DMS53 treated with DMSO at 0.1 percent for 48 hours (cell line): ENCODE data around the gene TSTD2.

Experiments used
- DNase-seq: peaks from one replicate; lab custom pipeline; 2025; ENCODE audit not compliant: unreplicated experiment; lab: John Stamatoyannopoulos, UW

Gene TSTD2

DNA sequence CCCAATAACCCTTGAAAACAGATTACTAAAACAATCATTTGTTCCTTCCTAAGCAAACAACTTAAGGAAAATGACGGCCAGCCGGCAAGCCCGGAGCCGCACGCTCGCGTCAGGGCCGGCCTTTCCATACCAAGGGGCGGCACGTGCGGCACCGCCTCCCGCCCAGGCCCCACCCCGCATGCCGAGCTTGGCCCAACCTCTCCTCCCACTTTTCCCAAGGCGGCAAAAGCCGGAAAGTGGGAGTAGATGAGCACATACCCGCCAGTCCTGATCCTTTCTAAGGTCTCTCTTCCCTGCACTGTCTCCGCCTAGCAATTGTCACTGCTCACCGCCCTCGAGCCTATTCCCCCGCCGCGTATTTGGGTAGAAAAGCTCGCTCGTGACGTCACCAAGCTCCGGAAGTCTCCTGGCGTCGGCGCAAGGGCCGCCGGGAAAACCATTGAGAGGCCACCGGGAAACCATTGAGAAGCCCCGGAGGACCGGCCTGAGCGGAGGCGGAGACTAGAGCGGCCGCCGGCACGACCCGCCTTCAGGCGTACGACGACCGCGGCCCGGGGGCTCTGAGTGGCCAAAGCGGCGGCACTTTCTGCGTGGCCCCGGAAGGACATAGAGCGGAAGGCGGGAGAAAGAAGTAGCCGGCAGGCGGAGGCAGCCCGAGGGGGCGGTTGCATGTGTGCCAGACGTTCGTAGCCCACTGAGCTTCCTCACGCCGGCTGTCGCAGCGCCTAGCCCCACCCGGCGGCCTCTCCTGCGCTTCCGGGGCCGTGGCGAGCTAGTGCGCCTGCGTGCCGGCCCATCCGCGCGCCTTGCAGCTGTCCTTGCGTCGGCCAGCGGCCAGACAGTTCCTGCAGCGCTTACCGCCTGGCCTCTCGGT is at the start of gene TSTD2, which contains the start of gene NCBP1:
Gene TSTD2, minus strand, starts transcription at position 384 of the 874 bp plus-strand sequence. CDS start 5,806 bp downstream, outside the sequence.
Gene NCBP1, plus strand, starts transcription at position 837 of the 874 bp plus-strand sequence. CDS start 61 bp downstream, outside the sequence.
- DNase-seq: peak; percentile 92

DNA sequence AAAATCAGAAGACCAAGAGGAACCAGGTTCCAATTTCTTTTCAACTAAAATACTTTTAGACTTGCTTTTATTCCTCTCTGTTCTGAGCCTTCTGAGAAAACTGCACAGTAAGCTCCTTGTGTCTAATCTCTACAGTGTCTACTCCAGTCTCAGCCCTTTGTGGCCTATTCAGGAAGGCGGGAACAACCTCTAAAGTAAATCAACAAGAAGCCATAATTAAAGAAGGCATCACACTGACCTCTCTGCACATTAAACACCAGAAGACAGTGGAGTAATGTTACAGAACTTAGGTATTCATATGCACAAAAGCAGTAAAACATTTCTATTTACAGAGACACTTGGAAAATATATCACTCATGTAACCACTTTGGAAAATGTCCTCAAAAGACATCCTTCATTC is 49.1 kb upstream of the TSTD2 start:
- DNase-seq: no peak

DNA sequence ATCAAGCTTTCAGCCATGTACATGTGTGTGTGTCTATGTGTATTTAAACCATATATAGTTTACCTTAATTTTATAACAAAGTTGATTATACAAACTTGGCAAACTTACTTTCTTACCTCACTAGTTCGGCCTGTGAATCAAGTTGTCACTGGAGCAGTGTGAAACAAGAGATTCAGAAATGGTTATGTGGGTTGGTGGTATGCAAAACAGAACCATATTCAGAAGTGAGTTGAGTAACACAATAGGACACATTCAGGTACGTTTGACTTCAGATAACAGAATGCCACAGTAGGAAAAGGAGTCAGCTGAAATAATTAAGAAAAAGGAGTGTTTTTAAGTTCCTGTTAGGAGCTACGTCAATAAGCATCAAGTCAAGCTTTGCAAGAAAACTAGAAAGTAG is 42.5 kb upstream of the TSTD2 start:
- DNase-seq: no peak

DNA sequence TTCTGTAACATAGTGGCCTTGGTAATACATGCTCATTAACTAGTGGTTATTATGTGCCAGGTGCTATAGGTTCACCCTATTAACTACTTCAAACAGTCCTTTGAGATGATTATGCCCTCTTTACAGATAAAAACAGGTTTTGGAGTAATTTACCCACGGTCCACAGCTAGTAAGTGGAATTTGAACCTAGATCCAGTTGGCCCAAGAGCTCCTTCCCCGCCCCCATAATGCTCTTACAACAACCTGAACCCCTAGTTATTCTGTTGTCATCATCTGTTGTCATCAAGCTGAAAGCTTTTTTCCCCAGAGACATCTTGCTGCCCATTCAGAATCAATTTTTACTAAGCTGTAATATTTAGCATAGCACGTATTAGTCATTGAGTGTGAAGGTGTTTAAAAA is 40.8 kb upstream of the TSTD2 start:
- no peak for DNase-seq

DNA sequence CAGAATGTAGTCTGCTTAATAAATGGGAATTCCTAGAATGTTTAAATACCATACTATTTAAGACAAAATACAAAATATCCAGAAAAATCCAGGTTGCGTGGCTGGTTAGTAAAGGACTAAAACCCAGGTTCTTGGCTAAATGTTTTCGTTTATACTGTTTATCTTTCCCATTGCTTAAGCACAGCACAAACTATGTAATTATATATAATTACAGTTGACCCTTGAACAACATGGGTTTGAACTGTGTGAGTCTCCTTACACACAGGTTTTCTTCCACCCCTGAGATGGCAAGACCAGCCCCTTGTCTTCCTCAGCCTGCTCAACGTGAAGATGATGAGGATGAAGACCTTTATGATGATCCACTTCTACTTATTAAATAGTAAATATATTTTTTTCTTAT is 39.2 kb upstream of the TSTD2 start:
- DNase-seq: no peak

DNA sequence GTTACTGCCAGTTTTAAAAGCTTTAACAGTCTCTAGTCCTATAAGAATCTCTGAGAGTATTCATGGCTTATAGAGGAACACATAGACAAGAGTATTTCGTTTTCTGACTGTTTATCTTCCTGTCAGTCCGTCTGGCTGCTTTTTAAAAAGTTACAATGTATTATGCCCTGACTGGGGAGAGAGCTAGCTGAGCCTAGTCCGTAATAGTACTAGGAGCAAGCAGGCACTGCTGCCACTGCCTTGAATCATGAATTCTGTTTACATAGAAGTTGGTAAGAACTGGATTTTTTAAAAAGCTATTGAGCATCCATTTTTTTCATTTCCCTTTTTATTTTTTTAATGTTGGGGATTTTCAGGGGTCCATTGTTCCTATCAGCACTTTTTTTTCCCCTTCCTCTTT is 37.4 kb upstream of the TSTD2 start:
- DNase-seq: no peak

DNA sequence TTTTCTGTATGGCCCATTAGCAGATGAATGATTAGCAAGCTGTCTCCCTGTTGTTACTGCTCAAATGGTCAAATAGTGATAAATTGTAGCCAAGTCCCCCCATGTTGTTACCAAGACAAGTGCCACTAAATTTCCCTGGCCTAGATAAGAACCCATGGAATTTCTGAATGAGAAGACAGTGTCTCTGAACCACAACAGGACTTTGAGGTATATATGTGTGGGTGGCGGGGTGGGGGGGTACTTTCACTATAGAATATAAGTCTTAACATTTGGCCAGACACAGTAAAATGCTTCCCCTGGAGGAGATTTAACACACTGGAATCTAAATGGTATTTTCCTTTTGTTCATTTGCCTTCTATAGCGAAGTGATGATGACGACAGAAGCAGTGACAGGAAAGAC is 35.3 kb upstream of the TSTD2 start:
- DNase-seq: no peak

DNA sequence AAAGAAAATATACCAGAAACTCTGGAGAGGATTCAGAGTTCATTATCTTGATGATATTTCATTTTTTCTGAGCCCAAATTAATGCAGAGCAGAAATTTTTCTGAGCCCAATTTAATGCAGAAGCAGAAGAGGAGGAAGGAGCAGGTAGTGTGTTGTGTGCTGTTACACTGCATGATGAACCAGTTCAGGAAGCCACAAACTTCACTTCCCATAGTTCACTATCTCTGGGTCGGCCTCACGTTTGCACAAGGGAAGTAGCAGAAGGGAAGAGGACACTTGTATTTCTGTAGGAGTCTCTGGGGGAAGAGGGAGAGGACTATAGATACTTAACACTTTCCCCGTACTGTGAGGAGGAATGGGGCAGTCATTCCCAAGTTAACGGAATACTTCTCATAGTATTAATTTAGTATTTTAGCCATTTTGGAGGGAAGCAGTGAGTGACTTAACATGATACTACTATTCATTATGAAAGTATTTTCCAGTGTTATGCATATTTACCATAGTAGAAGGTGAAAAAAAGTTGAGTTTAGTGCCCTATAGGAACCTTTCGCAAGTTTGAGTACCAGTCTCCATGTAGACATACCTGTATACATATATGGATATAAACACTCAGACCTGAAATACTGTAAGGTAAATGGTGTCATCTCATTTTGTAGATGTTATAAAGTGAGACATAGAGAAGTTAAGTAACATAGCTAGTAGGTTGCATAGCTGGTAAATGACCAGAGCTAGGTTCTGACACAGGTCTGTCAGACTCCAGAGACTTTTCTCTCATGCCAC is 33.9 kb upstream of the TSTD2 start:
- no peak for DNase-seq

DNA sequence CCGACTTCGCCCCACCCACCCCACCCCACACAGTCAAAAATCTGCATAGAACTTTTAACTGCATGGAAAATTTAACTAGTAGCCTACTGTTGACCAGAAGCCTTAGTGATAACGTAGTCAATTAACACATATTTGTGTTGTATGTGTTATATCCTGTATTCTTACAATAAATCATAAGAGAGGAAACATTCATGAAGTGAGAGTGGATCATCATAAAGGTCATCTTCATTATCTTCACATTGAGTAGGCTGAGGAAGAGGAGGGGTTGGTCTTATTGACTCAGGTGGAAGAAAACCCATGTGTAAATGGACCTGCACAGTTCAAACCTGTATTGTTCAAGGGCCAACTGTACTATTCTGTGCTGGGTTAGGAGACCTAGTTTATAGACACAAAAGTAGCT is 32.6 kb upstream of the TSTD2 start:
- DNase-seq: no peak

DNA sequence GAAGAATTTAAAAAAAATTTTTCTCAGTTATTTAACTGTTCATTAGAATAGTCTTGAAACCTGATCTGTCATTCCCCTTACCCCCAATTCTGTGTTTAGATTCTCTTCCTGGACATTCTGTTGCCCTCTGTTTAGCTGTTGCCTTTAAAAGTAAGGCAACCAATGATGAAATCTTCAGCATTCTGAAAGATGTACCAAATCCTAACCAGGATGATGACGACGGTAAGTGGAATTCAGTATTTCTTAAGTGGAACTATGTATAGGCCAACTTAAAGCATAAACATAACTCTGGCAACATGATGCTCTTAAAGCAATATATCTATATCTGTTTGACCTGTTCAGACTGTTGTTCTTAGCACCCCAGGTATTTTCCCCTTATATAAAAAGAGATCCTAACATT is 27.7 kb upstream of the TSTD2 start:
- DNase-seq: no peak

DNA sequence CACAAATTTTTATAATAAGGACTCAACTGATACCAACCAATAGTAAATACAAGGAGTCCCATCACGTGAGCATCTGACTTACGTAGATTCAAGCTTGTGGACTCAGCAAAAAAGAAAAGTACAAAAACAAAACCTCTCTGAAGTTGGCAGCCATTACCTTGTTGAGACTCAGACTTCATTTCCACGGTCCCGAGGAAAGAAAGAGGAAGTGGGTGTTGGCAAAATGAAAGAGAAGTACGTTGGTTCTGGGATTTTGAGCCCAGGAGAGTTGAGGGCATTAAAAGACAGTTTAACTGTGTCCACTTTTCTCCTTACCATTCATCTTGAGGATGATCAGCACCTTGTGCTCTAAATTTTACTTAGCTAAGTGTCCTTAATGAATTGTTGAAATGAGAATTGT is 27.2 kb upstream of the TSTD2 start:
- DNase-seq: no peak

DNA sequence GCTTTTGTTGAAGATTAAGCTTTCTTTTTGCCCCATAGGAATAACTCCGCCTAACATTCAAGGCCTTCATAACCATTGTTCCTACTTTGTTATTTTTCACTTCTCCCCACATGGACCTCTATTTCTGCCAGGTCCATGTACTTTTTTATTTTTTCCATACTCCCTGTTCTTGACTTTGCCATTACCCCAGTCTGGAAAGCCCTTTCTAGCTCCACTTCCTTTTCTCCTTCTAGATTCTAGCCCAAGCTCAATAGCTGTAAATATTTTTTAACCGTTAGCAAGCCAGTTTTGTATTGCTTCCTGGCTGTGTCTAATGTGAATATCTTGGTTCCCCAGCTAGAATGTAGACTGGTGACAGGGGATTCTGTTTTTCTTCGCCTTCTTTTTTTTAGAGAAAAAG is 26.6 kb upstream of the TSTD2 start:
- no peak for DNase-seq

DNA sequence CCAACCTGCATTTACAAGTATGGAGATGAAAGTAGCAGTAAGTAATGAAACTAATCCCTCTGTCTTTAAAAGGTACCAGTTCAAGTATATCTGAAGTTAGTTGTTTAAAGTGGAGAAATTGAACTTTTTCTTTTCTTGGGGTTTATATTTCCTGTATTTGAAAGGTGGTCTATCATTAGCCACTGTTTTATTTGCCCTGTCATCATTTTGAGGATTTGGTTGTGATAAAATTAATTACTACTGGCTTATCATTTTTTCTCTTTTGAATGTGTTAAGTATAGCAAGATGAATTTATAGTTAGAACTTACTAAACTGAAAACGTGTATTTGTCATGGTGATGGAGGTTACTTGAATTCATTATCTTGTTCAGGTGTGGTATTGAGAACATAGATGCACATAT is 25.5 kb upstream of the TSTD2 start:
- DNase-seq: no peak

DNA sequence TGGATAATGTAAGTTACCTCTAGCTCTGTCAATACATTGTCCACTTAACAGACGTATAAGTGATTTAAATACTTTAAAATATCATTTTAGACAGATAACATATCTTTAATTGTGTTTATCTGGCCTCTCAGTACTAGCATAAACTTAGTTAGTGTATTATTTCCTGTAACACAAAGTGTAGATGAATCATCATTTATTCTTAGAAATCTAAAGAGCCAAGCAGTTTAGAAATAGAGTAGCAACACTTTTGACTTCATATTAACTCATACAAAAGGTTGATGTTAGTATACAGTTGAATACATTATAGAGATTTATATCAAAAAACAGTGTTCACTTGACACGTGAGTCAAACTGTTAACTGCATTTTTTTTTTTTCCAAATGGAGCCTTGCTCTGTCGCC is 18.5 kb upstream of the TSTD2 start:
- no peak for DNase-seq

DNA sequence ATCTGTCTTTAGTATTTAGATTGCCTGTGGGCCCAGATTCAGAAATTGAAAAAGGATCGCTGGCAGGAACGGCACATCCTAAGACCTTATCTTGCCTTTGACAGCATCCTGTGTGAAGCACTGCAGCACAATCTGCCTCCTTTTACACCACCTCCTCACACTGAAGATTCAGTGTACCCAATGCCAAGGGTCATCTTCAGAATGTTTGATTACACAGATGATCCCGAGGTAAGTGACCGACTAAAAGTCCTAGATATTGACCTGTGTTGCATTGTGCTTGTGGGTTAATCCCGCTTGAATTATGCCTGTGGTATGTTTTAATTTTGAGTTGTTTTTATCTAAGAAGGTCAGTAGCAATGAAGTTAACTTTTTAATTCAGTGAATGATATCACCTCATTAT is 14.8 kb upstream of the TSTD2 start:
- no peak for DNase-seq

DNA sequence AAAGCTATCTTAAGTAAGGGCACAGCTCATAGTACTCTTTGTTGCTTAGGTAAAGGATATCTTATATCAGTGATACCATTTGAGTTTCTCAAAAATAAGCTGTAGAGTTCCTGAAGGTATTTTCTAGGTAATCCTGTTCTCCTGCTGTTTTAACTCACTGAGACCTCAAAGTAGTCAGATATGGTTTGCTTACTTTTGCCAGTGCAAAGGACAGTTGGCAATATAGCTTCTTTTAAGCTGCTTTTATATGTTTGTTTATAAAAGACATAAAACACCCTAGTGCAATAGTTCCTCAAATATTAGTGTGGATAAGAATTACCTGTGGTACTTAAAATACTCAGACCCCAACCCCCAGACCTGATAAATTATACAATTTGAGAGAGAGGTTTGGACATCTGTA is 12.6 kb upstream of the TSTD2 start:
- DNase-seq: no peak

DNA sequence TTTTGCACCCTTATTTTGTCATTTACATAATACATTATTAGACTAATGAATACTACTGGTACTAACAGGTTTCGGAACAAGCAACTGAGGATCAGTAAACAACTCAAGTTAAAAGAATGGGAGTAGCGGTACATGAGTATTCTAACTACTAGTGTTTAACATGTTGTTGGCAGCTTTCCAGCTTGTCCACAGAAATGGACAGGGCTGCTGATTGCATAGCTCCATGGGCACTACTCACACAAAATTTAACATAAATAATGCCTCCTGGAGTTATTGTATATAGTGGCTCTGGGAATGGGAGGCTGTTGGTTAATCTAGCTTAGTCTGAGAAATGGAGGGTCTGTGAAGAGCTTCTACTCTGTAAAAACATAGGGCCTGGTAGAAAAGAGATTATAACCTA is 7.2 kb upstream of the TSTD2 start:
- no peak for DNase-seq

DNA sequence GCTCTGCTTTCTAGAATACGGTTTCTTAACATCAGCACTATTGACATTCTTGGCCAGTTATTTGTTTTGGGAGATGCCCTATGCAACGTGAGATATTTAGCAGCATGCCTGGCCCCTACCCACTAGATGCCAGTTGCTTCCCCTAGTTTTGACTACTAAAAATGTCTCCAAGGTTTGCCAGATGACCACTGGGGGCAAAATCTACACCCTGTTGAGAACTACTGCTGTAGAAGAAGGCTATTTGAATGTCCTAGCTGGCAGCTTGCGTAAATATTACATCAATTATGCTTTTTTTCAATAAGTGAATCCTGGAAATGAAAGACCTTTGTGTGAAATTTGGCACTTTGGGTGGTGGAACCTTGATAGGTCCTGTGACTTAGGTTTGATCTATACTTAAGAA is 5.5 kb upstream of the TSTD2 start:
- DNase-seq: no peak

DNA sequence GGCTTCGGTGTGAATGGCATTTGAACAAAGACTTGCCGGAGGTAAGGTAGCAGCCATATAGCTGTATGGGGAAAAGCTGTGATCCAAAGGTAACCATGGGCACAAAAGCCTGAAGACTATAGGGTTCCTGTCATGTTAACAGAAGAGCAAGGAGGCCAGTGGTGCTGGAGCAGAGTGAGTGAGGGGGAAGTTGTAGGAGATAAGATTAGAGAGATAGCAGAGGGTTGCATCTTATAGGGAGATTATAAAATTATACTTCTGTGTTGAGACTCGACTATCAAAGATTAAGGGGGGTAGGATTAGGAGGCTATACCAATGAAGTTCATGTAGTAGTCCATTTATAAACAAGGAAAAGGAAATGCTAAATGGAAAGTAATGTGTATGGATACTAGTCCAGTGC is 3.7 kb upstream of the TSTD2 start:
- DNase-seq: no peak

DNA sequence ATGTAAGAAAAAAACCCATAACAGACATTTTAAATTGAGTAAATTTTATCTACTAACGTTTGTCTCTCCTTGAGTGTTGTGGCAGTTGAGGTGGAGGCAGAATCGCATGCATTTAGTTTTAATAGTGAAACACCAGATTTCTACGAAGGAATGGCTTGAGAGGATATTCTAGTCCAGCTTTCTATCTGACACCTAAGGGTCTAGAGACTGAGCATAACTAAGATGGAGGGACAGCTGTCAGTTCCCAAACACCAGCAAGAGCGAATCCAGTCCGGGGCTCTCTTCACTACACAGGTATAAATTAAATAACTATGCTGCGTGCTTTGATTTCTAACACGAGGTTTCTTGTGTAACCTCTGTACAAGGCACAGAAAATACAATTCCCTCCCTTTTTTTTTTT is 1.9 kb upstream of the TSTD2 start:
- no peak for DNase-seq

DNA sequence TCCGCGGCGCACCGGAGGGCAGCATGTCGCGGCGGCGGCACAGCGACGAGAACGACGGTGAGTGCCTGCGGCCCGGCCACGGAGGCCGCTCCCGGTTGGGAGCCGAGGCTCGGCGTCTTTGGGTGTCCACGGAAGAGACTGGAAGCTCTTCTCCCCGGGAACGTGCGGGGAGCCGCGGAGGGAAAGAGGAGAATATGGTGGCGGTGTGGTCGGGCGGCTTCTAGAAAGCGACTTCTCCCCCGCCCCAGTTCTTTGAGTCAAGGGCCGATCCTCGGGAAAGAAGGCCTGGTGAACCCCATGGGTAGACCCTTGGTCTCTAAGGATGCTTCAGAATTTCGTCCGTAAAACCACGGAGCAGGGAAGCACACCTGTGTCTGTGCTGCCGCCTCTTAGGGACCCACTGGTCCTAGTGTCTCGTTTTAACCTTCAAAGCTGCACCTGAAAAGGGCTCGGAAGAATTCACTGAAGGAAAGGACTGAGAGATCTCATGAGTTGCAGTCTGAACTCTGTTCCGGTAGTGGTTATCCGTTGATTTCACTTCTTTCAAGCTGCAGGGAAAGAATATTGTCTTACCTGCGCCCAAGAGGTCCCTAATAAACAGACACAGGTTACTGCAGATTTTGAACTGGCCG is 807 bp upstream of the TSTD2 start:
- DNase-seq: no peak
